Measurements from ENCODE around the gene ITIH1.

DNA sequence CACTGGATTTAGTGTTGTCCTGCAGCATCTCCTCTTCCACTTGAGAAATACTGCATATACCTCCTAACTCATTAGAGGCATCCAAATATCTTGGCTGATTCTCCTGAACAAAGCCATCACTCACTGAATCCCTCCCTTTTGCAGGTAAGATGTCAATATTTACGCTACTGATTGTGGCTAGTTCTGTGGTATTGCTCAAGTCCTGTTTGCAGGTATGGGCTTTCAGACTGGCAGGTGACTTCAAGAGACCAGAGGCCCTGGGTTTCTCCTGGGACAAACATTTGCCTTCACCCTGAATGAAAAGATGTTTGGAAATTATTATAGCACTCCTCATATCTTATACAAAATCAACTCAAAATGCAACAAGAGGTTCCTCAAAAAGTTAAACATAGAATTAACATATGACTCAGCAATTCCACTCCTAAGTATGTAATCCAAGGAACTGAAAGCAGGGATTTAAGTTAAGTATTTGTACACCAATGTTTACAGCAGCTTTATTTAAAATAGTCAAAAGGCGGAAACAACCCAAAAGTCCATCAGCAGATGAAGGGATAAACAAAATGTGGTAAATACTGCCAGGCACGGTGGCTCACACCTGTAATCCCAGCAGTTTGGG is 25.2 kb upstream of the ITIH1 start:
- TF ChIP-seq ZNF274 (IDR thresholded peaks at IDR 0.05; ENCODE audit: low read depth, low read length) (no peak), YY1 (IDR thresholded peaks at IDR 0.05; ENCODE audit: insufficient read depth, insufficient read length) (no peak), SUZ12 (IDR thresholded peaks at IDR 0.05; ENCODE audit: extremely low read depth, insufficient read depth, insufficient read length) (no peak)
